GM20000 (cell line): ENCODE results near the gene JAKMIP1.
"Not testable (repeated sequence)": the region's sequence is repeated elsewhere in the genome, so short reads cannot be mapped to it uniquely, and the experiment has no call there.

Experiments used
- DNase-seq: peaks from one replicate; pipeline ENCODE4 v3.0.0; 2012; ENCODE audit warnings: low spot score
- TF ChIP-seq, protein P1 (sequence below): IDR thresholded peaks from 2 replicates; pipeline ENCODE4 v1.5.1; 2012; ENCODE audit warnings: mild to moderate bottlenecking, control low read depth; ENCODE audit errors: extremely low read depth, missing control alignments

The JAKMIP1 gene

DNA sequence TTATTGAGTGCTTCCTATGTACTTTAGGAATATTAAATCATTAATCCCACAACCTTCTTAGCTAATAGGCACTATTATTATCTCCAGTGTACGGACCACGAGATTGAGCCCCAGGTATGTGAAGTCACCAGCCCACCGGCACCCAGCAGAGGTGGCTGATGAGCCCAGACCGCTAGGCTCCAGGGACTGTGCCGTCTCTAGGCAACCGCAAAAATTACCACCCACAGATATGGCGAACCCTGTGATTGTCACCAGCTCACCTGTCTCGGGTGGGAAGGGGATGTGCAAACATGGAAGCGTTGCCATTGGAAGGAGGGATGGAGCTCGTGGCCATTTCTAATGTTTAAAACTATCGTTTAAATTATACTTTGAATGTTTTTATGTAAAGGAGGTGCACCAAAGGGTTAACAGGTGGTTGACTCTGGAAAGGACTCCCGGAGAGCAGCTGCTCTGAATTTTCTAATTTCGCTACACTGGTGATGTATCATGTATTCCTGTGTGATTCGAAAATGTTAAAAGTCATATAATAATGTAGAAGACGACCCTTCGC, 21.0 kb upstream of the JAKMIP1 start:
- no peak for DNase-seq
- TF ChIP-seq, protein P1, sequence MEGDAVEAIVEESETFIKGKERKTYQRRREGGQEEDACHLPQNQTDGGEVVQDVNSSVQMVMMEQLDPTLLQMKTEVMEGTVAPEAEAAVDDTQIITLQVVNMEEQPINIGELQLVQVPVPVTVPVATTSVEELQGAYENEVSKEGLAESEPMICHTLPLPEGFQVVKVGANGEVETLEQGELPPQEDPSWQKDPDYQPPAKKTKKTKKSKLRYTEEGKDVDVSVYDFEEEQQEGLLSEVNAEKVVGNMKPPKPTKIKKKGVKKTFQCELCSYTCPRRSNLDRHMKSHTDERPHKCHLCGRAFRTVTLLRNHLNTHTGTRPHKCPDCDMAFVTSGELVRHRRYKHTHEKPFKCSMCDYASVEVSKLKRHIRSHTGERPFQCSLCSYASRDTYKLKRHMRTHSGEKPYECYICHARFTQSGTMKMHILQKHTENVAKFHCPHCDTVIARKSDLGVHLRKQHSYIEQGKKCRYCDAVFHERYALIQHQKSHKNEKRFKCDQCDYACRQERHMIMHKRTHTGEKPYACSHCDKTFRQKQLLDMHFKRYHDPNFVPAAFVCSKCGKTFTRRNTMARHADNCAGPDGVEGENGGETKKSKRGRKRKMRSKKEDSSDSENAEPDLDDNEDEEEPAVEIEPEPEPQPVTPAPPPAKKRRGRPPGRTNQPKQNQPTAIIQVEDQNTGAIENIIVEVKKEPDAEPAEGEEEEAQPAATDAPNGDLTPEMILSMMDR = no peak

- TF ChIP-seq, protein P1 = no peak
- peak; percentile 65 for DNase-seq
Observed at GRCh38 chr4:6217716-6218381, 17.5 kb upstream of the JAKMIP1 start.

- DNase-seq = no peak
- TF ChIP-seq, protein P1 = no peak
Observed at GRCh38 chr4:6216588-6216987, 16.2 kb upstream of the JAKMIP1 start.

DNA sequence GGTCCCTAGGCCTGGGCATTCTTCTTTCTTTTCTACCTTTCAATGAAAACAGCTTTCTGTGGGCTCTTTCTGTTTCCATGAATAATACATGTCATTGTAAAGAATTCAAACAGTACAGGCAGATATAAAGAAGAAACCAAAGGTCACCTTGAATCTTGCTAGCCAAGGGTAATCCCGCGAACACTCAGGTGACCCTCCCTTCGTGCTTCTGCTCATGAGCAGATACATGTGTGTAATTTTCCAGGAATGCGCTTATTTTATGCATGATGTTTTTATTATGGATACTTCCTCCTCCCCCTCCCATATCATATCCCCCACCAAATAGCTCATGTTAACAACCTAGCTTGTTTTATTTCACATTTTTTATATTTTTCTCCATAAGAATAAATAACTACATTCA, 9.6 kb upstream of the JAKMIP1 start:
- TF ChIP-seq, protein P1 = no peak

GRCh38 chr4:6209291-6209690, 8.9 kb upstream of the JAKMIP1 start:
- not testable (repeated sequence) for DNase-seq

More for the DNA sequence above, 9.6 kb upstream of the JAKMIP1 start:
- no peak for DNase-seq

GRCh38 chr4:6208416-6208815, 8.1 kb upstream of the JAKMIP1 start:
- no peak for DNase-seq
- TF ChIP-seq, protein P1 = no peak

DNA sequence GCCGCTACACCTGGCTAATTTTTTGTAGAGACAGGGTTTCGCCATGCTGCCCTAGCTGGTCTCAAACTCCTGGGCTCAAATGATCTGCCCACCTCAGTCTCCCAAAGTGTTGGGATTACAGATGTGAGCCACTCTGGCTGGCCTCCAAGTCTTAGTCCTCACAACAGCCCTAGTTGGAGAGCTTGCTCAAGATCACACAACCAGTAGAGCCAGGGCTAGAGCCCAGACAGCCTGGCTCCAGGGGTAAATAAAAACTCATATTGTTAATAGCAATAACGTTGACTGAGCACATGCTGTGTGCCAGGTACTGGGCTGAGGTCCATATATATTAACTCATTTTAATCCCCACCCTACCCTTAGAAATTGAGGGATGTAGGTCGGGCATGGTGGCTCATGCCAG, 7.3 kb upstream of the JAKMIP1 start:
- DNase-seq = no peak

More for the DNA sequence above, 7.3 kb upstream of the JAKMIP1 start:
- TF ChIP-seq, protein P1 = no peak
